Right lobe of liver (tissue), 4 donors: ENCODE measurements around the gene HCRT.

Source experiments
- POLR2A ChIP-seq: fragments of 450-650 bp; IDR thresholded peaks from one replicate; pipeline ENCODE4 v1.6.1; 2017; ENCODE audit warnings: antibody characterized with exemption, mild to moderate bottlenecking
- TF ChIP-seq, protein P1 (sequence below), 4 donors: fragments of 200-600 bp in 3 of 4; fragments of 450-650 bp in 1 of 4; IDR thresholded peaks; one replicate each; pipeline versions ENCODE4 v1.5.1 to v1.8.0; 2016 to 2022; ENCODE audit warnings: antibody characterized with exemption in 4 of 4, mild to moderate bottlenecking in 2 of 4
- donor health status: DM: no; HTN: no; CAD: no.
- donor health status: DM: no; HTN: no; CAD: no.
- donor health status: DM: no; HTN: yes; CAD: no.

DNA sequence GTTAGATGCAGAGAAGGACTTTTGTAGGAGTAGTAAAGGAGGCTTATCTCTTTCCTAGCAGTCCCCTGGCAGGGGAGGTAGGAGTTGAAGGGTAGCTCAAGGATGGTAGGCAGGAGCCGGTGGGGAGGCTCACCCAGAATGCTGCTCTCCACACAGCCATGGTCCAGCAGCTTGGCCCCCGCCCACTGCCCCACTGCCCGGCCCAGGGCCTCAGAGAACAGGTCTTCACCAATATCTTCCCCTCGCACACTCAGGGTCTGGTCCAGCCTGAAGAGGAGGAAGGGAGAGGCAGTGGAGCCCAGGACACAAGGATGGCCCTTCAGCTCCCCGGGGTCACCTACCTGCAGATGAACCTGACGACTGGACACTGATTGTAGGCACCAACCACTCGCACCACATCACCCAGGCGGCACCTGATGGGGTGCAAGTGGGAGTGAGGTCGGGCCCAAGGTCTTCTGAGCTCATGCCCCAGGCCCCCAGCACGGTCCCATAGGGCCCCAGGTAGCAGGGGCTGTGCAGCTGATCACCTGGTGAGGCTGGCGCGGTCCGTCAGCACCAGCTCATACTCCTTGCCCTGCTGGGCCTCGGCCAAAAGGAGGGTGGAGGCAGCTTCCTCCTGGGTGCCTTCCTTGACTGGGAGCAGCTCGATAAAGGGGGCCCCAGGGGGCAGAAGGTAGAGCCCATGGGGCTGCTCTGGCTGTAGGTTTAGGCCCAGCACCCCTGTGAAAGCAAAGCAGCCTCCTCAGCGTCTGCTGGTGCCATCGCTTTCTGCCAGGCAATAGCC, 5.4 kb upstream of the HCRT start:
- TF ChIP-seq POLR2A: no peak
- TF ChIP-seq, protein P1, sequence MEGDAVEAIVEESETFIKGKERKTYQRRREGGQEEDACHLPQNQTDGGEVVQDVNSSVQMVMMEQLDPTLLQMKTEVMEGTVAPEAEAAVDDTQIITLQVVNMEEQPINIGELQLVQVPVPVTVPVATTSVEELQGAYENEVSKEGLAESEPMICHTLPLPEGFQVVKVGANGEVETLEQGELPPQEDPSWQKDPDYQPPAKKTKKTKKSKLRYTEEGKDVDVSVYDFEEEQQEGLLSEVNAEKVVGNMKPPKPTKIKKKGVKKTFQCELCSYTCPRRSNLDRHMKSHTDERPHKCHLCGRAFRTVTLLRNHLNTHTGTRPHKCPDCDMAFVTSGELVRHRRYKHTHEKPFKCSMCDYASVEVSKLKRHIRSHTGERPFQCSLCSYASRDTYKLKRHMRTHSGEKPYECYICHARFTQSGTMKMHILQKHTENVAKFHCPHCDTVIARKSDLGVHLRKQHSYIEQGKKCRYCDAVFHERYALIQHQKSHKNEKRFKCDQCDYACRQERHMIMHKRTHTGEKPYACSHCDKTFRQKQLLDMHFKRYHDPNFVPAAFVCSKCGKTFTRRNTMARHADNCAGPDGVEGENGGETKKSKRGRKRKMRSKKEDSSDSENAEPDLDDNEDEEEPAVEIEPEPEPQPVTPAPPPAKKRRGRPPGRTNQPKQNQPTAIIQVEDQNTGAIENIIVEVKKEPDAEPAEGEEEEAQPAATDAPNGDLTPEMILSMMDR (IDR thresholded peaks at IDR 0.05): no peak
